GM21528 (cell line): ENCODE measurements around the gene UFSP2.
A peak's percentile ranks its signal among the peaks of the same experiment; 100 is the strongest.

Experiments used
- ATAC-seq: cut with Tn5 transposase; IDR thresholded peaks from one replicate; pipeline ENCODE4 v1.9.1; 2021; ENCODE audit warnings: mild to moderate bottlenecking, moderate library complexity; ENCODE audit not compliant: unreplicated experiment, low FRiP score

Gene UFSP2

GRCh38 chr4:185426960-185427688 lies 1.4 kb upstream of the UFSP2 start:
- no peak for ATAC-seq

- ATAC-seq, result peak; percentile 1
These were observed 688 bp downstream of the UFSP2 start for GRCh38 chr4:185424905-185425646.

- no peak for ATAC-seq
These were observed 4.2 kb downstream of the UFSP2 start for GRCh38 chr4:185421366-185422124.

- ATAC-seq, result no peak
These were observed 8.8 kb downstream of the UFSP2 start for GRCh38 chr4:185416955-185417354.

- no peak for ATAC-seq
These were observed 13.4 kb downstream of the UFSP2 start for GRCh38 chr4:185412412-185412811.

GRCh38 chr4:185411849-185412248 lies 13.9 kb downstream of the UFSP2 start:
- no peak for ATAC-seq

GRCh38 chr4:185408432-185408831 lies 17.3 kb downstream of the UFSP2 start:
- ATAC-seq, result no peak

GRCh38 chr4:185405296-185405999 lies 20.3 kb downstream of the UFSP2 start:
- ATAC-seq, result peak; percentile 56

GRCh38 chr4:185404031-185404430 lies 21.7 kb downstream of the UFSP2 start:
- ATAC-seq, result no peak

- ATAC-seq, result no peak
These were observed 26.3 kb downstream of the UFSP2 start for GRCh38 chr4:185399466-185399865.

- ATAC-seq, result no peak
These were observed 27.1 kb downstream of the UFSP2 start for GRCh38 chr4:185398618-185399017.

GRCh38 chr4:185396724-185397385 lies 28.9 kb downstream of the UFSP2 start, which contains the start of gene ANKRD37:
Gene ANKRD37, plus strand, starts transcription at chr4:185396841. Its CDS starts 83 bp downstream, at chr4:185396924.
- ATAC-seq, result peak; percentile 10

- ATAC-seq, result peak; percentile 80
These were observed 29.6 kb downstream of the UFSP2 start for GRCh38 chr4:185395956-185396723.

GRCh38 chr4:185395238-185395955 lies 30.4 kb downstream of the UFSP2 start, which contains the start of gene LRP2BP:
Gene LRP2BP, minus strand, starts transcription at chr4:185395924. Its CDS starts 17,738 bp downstream, at chr4:185378186.
- ATAC-seq, result no peak

- ATAC-seq, result no peak
These were observed 31.1 kb downstream of the UFSP2 start for GRCh38 chr4:185394568-185395237.

GRCh38 chr4:185392156-185392555 lies 33.6 kb downstream of the UFSP2 start:
- no peak for ATAC-seq

- no peak for ATAC-seq
These were observed 34.8 kb downstream of the UFSP2 start for GRCh38 chr4:185390941-185391340.

- ATAC-seq, result no peak
These were observed 37.8 kb downstream of the UFSP2 start for GRCh38 chr4:185387957-185388356.
